Subcutaneous adipose tissue (tissue), 4 donors: ENCODE measurements around the gene AK8. TPM values are rescaled to one million over a fixed set of nuclear protein-coding genes. Genes with fewer than 3 reads are reported as not detected.

Experiments
- total RNA-seq, 4 donors: library from RNA; depleted of rRNA; stranded (reverse); fragments of >200 nt; gene quantifications; one replicate each; pipeline ENCODE4 v1.1.0, GENCODE V29; 2016
- TF ChIP-seq, protein P1 (sequence below): fragments of 450-650 bp; IDR thresholded peaks from one replicate; pipeline ENCODE4 v1.5.1; 2016; ENCODE audit warnings: low read depth, mild to moderate bottlenecking, control low read depth, antibody characterized with exemption, moderate library complexity

Gene AK8
- total RNA-seq, 4 donors from 2014 or later, result 0.68 to 1.3 (median 1.1) TPM

GRCh38 chr9:132762896-132763295 lies 115.2 kb downstream of the AK8 start:
- TF ChIP-seq, protein P1, sequence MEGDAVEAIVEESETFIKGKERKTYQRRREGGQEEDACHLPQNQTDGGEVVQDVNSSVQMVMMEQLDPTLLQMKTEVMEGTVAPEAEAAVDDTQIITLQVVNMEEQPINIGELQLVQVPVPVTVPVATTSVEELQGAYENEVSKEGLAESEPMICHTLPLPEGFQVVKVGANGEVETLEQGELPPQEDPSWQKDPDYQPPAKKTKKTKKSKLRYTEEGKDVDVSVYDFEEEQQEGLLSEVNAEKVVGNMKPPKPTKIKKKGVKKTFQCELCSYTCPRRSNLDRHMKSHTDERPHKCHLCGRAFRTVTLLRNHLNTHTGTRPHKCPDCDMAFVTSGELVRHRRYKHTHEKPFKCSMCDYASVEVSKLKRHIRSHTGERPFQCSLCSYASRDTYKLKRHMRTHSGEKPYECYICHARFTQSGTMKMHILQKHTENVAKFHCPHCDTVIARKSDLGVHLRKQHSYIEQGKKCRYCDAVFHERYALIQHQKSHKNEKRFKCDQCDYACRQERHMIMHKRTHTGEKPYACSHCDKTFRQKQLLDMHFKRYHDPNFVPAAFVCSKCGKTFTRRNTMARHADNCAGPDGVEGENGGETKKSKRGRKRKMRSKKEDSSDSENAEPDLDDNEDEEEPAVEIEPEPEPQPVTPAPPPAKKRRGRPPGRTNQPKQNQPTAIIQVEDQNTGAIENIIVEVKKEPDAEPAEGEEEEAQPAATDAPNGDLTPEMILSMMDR, result no peak

- TF ChIP-seq, protein P1, result no peak
These were observed 116.5 kb downstream of the AK8 start for GRCh38 chr9:132761602-132762001.

- TF ChIP-seq, protein P1, result no peak
These were observed 118.0 kb downstream of the AK8 start for GRCh38 chr9:132760057-132760456.

DNA sequence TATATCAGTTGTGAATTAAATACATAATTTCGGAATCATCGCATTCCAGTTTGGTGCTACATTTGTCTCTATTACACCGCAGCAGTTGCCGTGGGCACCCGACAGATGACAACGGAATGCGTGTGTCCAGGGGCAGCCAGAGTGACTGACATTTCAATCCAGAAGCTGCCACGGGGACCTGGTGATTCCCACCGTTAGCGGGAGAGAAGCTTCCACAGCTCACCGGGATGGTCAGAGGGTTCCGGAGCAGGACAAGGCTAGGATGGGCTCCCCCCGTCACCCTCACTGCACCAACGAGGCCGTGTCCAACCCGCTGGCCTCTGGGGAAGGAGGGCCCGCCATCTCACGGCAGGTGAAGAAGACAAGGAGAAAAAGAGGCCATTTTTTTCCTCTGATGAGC lies 121.1 kb downstream of the AK8 start:
- TF ChIP-seq, protein P1, result no peak

DNA sequence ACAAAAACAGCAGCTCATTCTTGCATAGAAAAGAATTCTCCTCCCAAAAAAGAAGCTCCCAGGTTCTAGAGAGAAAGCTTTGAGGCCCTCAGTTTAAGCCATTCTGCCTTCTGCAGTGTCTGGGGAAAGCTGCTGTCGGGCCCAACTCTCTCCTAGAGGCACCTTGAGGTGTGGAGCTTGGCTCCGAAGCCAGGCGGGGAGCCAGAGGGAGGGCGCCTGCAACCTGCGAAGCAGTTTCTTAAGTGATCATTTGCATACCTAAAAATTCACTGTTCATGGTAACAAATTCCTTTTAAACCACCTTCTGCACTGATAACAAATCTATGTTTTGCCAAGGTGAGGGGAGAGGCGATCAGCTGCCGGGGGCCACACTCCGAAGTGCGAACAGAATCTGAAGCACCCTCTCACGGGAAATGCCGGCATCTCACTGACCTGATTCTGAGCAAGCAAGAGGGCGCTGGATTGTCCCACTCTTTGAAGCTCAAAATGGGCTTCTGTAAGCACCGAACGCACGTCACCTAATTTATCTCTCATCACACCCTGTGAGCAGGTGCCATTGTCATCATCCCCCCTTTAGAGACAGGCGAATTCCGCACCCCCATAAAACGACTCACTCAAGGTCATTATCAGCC lies 121.8 kb downstream of the AK8 start:
- TF ChIP-seq, protein P1, result no peak

DNA sequence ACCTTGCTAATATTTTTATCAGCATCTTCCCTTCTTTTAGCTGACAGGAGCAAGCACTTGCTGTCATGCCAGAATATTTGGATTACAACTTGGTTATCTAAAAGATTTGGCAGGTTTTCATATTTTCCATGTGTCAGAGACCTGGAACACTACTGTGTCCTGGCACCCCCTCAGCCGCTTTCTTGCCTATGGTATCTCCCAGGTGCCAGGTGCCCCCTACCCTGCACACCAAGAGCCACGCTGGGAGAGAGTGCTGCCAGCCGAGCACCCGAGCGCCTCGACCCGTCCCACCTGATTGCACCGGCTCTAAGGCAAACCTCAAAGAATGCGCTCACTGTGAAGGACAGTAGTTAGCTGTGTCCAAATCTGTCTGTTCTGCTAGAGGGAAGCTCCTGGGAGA lies 123.0 kb downstream of the AK8 start:
- TF ChIP-seq, protein P1, result no peak

- TF ChIP-seq, protein P1, result no peak
These were observed 123.8 kb downstream of the AK8 start for GRCh38 chr9:132754236-132754635.
